GM12878 (cell line): ENCODE results near the gene IPP. TPM values are rescaled to one million over a fixed set of nuclear protein-coding genes. Genes with fewer than 3 reads are reported as not detected.

ENCODE experiments used
- ATAC-seq: fragments of 200-7000 bp; cut with Tn5 transposase; 3 replicates; pipeline ENCODE4 v1.9.1; 2020; ENCODE audit warnings: mild to moderate bottlenecking, moderate library complexity
- BruUV-seq: library from RNA; stranded (reverse); fragments of 400-500 nt; replicated peaks from 2 replicates; lab custom pipeline; 2021; lab: Mats Ljungman, UMichigan
- CTCF ChIA-PET: fragments of 300-600 bp; sonication (Branson Sonifier 250); formaldehyde crosslinking; extraction: SDS; loops from one replicate; lab custom pipeline; 2021; ENCODE audit warnings: inconsistent platforms; lab: Yijun Ruan, JAX
- POLR2A ChIA-PET: fragments of 350-600 bp; formaldehyde crosslinking; extraction: SDS; loops from one replicate; lab custom pipeline; 2021; ENCODE audit warnings: inconsistent platforms; lab: Charles Lee
- RAD21 ChIA-PET: fragments of 300-600 bp; sonication (Branson Sonifier 250); formaldehyde crosslinking; loops from one replicate; lab custom pipeline; 2023; ENCODE audit warnings: antibody characterized with exemption; ENCODE audit not compliant: unreplicated experiment; lab: Charles Lee
- SMC1A ChIA-PET: fragments of 300-600 bp; sonication (Branson Sonifier 250); formaldehyde crosslinking; loops from one replicate; lab custom pipeline; 2023; ENCODE audit not compliant: unreplicated experiment, uncharacterized antibody; lab: Charles Lee
- DNase-seq: peaks from one replicate; pipeline ENCODE4 v3.0.0-alpha.2; 2011; ENCODE audit warnings: low read depth, low spot score
- FAIRE-seq: peaks from 3 replicates; lab custom pipeline; 2011; peaks lifted over from hg19 to GRCh38; lab: Jason Lieb, UNC
- H2AFZ ChIP-seq: 2 replicates; pipeline ENCODE4 v1.6.0; 2011; ENCODE audit warnings: low read depth, low read length, control low read depth; ENCODE audit not compliant: control insufficient read depth
- H3K27ac ChIP-seq: 2 replicates; pipeline ENCODE4 v1.5.1; 2011; ENCODE audit warnings: control low read depth; ENCODE audit not compliant: control insufficient read depth, insufficient read depth
- H3K27me3 ChIP-seq, 2 experiments: replicated peaks in 1 of 2; 2 replicates each; pipeline versions ENCODE4 v1.6.0 to v1.6.1; 2011; ENCODE audit warnings: low read length in 1 of 2; ENCODE audit not compliant: control insufficient read depth in 2 of 2, insufficient read depth in 2 of 2
- H3K36me3 ChIP-seq, 2 experiments: 2 replicates each; pipeline ENCODE4 v1.5.1; 2011; ENCODE audit warnings: low read length in 1 of 2; ENCODE audit not compliant: control insufficient read depth in 2 of 2, insufficient read depth in 2 of 2
- H3K4me1 ChIP-seq: 2 replicates; pipeline ENCODE4 v1.6.1; 2011; ENCODE audit warnings: mild to moderate bottlenecking, low read length, moderate library complexity, mixed read lengths; ENCODE audit not compliant: control insufficient read depth, insufficient read depth
- H3K4me2 ChIP-seq: 2 replicates; pipeline ENCODE4 v1.6.0; 2011; ENCODE audit warnings: control low read depth; ENCODE audit not compliant: control insufficient read depth, insufficient read depth
- H3K4me3 ChIP-seq: fragments of 200-600 bp; sonication (generic); 2 replicates; pipeline ENCODE4 v1.5.1; 2016
- H3K79me2 ChIP-seq: 2 replicates; pipeline ENCODE4 v1.6.0; 2011; ENCODE audit warnings: low read length; ENCODE audit not compliant: control insufficient read depth, insufficient read depth
- H3K9ac ChIP-seq: 2 replicates; pipeline ENCODE4 v1.8.0; 2011; ENCODE audit warnings: low read length, control low read depth, mixed read lengths; ENCODE audit not compliant: control insufficient read depth, insufficient read depth
- H3K9me3 ChIP-seq: replicated peaks from 3 replicates; pipeline ENCODE4 v1.5.1; 2011; ENCODE audit warnings: mild to moderate bottlenecking, low read length; ENCODE audit not compliant: control insufficient read depth, insufficient read depth
- H4K20me1 ChIP-seq: 2 replicates; pipeline ENCODE4 v1.6.0; 2011; ENCODE audit not compliant: control insufficient read depth, insufficient read depth
- BHLHE40 ChIP-seq, 2 experiments: fragments of 450-650 bp in 1 of 2; IDR thresholded peaks; 2 replicates each; pipeline ENCODE4 v1.6.1; 2011 to 2017; ENCODE audit warnings: low read depth in 2 of 2, borderline replicate concordance in 1 of 2, improper control_type of control experiment in 1 of 2, low read length in 1 of 2, mild to moderate bottlenecking in 1 of 2
- CBX3 ChIP-seq: fragments of 200-600 bp; sonication (generic); IDR thresholded peaks from 2 replicates; pipeline ENCODE4 v1.6.1; 2016; ENCODE audit warnings: low read depth, borderline replicate concordance
- CHD1 ChIP-seq: IDR thresholded peaks from 2 replicates; pipeline ENCODE4 v1.6.1; 2012; ENCODE audit warnings: low read depth, low read length, improper control_type of control experiment
- CHD2 ChIP-seq: IDR thresholded peaks from 2 replicates; pipeline ENCODE4 v1.6.1; 2011; ENCODE audit warnings: low read depth, low read length, improper control_type of control experiment, borderline replicate concordance
- EED ChIP-seq: sonication (generic); IDR thresholded peaks from 2 replicates; pipeline ENCODE4 v1.6.1; 2016; ENCODE audit warnings: antibody characterized with exemption, low read depth
- EGR1 ChIP-seq, 2 experiments: IDR thresholded peaks; 1 replicate in 1 of 2; 2 replicates in 1 of 2; pipeline ENCODE4 v1.6.1; 2011 to 2012; ENCODE audit warnings: low read depth in 2 of 2, low read length in 2 of 2, borderline replicate concordance in 1 of 2, mild to moderate bottlenecking in 1 of 2, moderate library complexity in 1 of 2
- EZH2 ChIP-seq: IDR thresholded peaks from 2 replicates; pipeline ENCODE4 v1.6.1; 2012; ENCODE audit warnings: low read depth, mild to moderate bottlenecking, control low read depth, inconsistent platforms, low read length, borderline replicate concordance; ENCODE audit not compliant: control insufficient read depth
- LARP7 ChIP-seq: fragments of 450-650 bp; IDR thresholded peaks from 2 replicates; pipeline ENCODE4 v1.6.1; 2017; ENCODE audit warnings: mild to moderate bottlenecking
- MYC ChIP-seq: IDR thresholded peaks from 2 replicates; pipeline ENCODE4 v1.6.1; 2011; ENCODE audit warnings: mild to moderate bottlenecking, low read length, moderate library complexity, inconsistent platforms; ENCODE audit not compliant: insufficient read depth, insufficient replicate concordance, insufficient read length, severe bottlenecking
- SMARCA5 ChIP-seq: fragments of 450-650 bp; IDR thresholded peaks from 2 replicates; pipeline ENCODE4 v1.6.1; 2017; ENCODE audit warnings: mild to moderate bottlenecking
- WGBS: methylation state at CpG from one replicate; pipeline ENCODE4 v1.1.6; 2016; ENCODE audit warnings: low lambda C conversion rate; ENCODE audit not compliant: insufficient replicate concordance, insufficient coverage; ENCODE audit errors: missing lambda C conversion rate; 5-methylcytosine and 5-hydroxymethylcytosine counted together
- in situ Hi-C: fragments of 300-500 bp; cut with MboI; formaldehyde crosslinking; loops from 9 replicates; pipeline ENCODE4 v1.14.3; 2018; ENCODE audit warnings: mixed read lengths
- intact Hi-C: fragments of 100-400 bp; cut with micrococcal nuclease; formaldehyde crosslinking; loops from one replicate; pipeline ENCODE4 v1.14.2; 2022; ENCODE audit not compliant: unreplicated experiment
- polyA plus RNA-seq, 11 experiments: library from polyadenylated mRNA; depleted of rRNA in 4 of 11; unstranded in 6 of 11; stranded (reverse) in 5 of 11; fragments of >200 nt; fragmentation: Nextera tagmentation in 4 of 11; fragmentation: Illumina TruSeq in 1 of 11; extraction: Ambion mirVana in 4 of 11; extraction: Trizol in 1 of 11; gene quantifications; 1 replicate in 1 of 11; 2 replicates in 10 of 11; pipeline versions ENCODE4 v1.2.1 to v1.2.3, GENCODE V29; 2011 to 2016; ENCODE audit warnings: inconsistent platforms in 2 of 11, missing spikeins in 2 of 11, low read depth in 1 of 11
- total RNA-seq, 4 experiments: library from RNA; depleted of rRNA in 3 of 4; stranded (reverse); fragments of >200 nt in 3 of 4; fragmentation: Illumina TruSeq in 1 of 4; extraction: Trizol in 1 of 4; gene quantifications; 2 replicates each; pipeline versions ENCODE4 v1.2.1 to v1.2.3, GENCODE V29; 2013 to 2021
- TF ChIP-seq, protein P1 (sequence below): fragments of 450-650 bp; IDR thresholded peaks from 2 replicates; pipeline ENCODE4 v1.6.1; 2018; ENCODE audit warnings: mild to moderate bottlenecking, low read depth, moderate library complexity; ENCODE audit not compliant: partially characterized antibody
- TF ChIP-seq, protein P2 (sequence below): IDR thresholded peaks from 2 replicates; pipeline ENCODE4 v1.6.1; 2011; ENCODE audit warnings: borderline replicate concordance, low read depth, mild to moderate bottlenecking, moderate library complexity, low read length; ENCODE audit not compliant: insufficient read depth, poor library complexity, severe bottlenecking
- TF ChIP-seq, protein P3 (sequence below): fragments of 450-650 bp; IDR thresholded peaks from 2 replicates; pipeline ENCODE4 v1.6.1; 2016; ENCODE audit warnings: mild to moderate bottlenecking

The IPP gene
- total and polyA plus RNA-seq, 10 of the 15 experiments (the other 5 are each of a cell fraction or from before 2014, with no cell fraction given), result 4.7 to 15.0 (median 10.4) TPM

DNA sequence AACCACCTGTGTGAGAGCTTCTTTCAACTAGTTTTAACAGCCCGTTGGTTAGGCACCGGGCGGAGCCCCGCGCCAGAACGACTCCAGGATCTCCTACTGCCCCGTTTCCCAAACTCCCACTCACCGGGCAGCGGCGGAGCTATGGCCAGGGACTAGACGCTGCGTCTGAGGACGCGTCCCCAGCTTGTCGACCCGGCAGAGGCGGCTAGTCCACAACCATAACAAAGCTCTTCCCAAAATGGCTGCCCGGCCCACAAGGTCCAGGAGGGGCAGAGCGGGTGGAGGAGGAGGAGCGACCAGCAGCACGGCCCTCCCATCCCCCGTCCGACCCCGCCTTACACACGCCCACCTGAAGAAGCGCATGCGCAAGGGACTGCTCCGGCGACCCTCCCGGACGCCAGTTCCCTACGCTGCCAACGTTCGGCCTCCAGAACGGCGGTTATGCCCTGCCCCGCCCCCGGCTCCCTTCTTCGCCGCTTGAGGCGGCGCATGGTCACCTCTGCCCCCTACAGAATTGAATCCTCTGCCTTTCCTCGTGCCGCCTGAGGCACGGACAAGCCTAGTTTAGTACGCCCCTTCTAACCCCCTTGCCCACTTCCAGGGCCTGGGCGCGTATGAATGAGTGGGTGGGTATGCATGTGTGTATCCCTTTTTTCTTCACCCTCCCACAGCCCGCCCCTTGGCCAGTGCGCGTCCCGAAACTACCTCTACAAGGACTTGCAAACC is 64.0 kb downstream of the IPP start, which contains the start of gene GPBP1L1 (continued):
- TF ChIP-seq, protein P1, sequence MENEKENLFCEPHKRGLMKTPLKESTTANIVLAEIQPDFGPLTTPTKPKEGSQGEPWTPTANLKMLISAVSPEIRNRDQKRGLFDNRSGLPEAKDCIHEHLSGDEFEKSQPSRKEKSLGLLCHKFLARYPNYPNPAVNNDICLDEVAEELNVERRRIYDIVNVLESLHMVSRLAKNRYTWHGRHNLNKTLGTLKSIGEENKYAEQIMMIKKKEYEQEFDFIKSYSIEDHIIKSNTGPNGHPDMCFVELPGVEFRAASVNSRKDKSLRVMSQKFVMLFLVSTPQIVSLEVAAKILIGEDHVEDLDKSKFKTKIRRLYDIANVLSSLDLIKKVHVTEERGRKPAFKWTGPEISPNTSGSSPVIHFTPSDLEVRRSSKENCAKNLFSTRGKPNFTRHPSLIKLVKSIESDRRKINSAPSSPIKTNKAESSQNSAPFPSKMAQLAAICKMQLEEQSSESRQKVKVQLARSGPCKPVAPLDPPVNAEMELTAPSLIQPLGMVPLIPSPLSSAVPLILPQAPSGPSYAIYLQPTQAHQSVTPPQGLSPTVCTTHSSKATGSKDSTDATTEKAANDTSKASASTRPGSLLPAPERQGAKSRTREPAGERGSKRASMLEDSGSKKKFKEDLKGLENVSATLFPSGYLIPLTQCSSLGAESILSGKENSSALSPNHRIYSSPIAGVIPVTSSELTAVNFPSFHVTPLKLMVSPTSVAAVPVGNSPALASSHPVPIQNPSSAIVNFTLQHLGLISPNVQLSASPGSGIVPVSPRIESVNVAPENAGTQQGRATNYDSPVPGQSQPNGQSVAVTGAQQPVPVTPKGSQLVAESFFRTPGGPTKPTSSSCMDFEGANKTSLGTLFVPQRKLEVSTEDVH, result no peak
- TF ChIP-seq CHD2, result peak; percentile 54; the same call in 1 of the 2 replicates
- TF ChIP-seq SMARCA5, result peak; percentile 77
- TF ChIP-seq, protein P2, sequence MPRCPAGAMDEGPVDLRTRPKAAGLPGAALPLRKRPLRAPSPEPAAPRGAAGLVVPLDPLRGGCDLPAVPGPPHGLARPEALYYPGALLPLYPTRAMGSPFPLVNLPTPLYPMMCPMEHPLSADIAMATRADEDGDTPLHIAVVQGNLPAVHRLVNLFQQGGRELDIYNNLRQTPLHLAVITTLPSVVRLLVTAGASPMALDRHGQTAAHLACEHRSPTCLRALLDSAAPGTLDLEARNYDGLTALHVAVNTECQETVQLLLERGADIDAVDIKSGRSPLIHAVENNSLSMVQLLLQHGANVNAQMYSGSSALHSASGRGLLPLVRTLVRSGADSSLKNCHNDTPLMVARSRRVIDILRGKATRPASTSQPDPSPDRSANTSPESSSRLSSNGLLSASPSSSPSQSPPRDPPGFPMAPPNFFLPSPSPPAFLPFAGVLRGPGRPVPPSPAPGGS, result no peak

DNA sequence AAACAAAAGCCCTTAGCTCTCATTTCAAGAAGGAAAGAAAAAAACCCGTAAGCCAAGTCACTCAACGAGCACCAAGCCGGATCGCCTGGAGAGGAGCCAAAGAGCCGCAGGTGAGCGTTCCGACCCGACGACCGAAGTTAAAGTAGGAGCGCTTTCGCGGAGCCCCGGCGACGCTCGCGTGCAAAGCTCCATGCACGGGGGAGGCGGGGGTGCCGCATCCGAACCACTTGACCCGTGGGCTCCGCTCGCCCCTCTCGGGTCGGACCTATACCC is 64.5 kb downstream of the IPP start:
- Histone ChIP-seq H3K4me2 (no peak overlapping the region; the same call in 1 of the 2 replicates), H3K4me1 (peaks cover 3% of the 10 kb centered on the region; the same call in 1 of the 2 replicates), H3K36me3 (peaks cover 0 to 2% of the 10 kb centered on the region in 2 experiments; a peak in 1 of 4 replicates), H2AFZ (peak overlapping the region; percentile 78), H3K79me2 (peaks cover 91% of the 10 kb centered on the region), H3K27me3 (no peaks in the 10 kb centered on the region), H3K4me3 (peak overlapping the region; percentile 97), H3K27ac (peak overlapping the region; percentile 100), H3K9ac (peak overlapping the region; percentile 98), H4K20me1 (no peaks in the 10 kb centered on the region), H3K9me3 (no peaks in the 10 kb centered on the region)
- intact Hi-C loops (loop anchor here (2.0 to 10.0 kb wide), 8 partner anchors 103 to 659 kb away; partner anchors contain the start of genes CCDC163, MAST2, MMACHC and MUTYH), in situ Hi-C loops (no loop called here)
- ATAC-seq, result peak; percentile 10
- ChIA-PET POLR2A (interaction anchor here (0.6 to 2.4 kb wide), 15 partner anchors 9 to 642 kb away, joined by 3 to 18 read pairs (median 4); partner anchors contain the start of genes IPP, MAST2, MUTYH and TOE1), RAD21 (interaction anchor here (0.6 to 2.6 kb wide), 18 partner anchors 9 to 642 kb away, joined by 3 to 16 read pairs (median 3); partner anchors contain the start of gene NASP), SMC1A (interaction anchor here (0.9 to 1.8 kb wide), 11 partner anchors 8 to 493 kb away, joined by 3 to 10 read pairs (median 4); partner anchors contain the start of genes IPP and PRDX1), CTCF (interaction anchor here (0.7 to 1.7 kb wide), 11 partner anchors 13 to 561 kb away, joined by 3 to 7 read pairs (median 3); partner anchors contain the start of genes IPP and RAD54L)
- no peak for DNase-seq
- FAIRE-seq, result no peak
- no TSS peak for BruUV-seq
- WGBS, result 2% methylated on average over 27 of the region's 27 CpGs
- no peak for TF ChIP-seq EGR1 (IDR thresholded peaks at IDR 0.05; ENCODE audit: borderline replicate concordance in 1 of 2, low read depth in 2 of 2, low read length in 2 of 2)
- TF ChIP-seq, protein P3, sequence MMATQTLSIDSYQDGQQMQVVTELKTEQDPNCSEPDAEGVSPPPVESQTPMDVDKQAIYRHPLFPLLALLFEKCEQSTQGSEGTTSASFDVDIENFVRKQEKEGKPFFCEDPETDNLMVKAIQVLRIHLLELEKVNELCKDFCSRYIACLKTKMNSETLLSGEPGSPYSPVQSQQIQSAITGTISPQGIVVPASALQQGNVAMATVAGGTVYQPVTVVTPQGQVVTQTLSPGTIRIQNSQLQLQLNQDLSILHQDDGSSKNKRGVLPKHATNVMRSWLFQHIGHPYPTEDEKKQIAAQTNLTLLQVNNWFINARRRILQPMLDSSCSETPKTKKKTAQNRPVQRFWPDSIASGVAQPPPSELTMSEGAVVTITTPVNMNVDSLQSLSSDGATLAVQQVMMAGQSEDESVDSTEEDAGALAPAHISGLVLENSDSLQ, result peak; percentile 67; the same call in 1 of the 2 replicates
- TF ChIP-seq BHLHE40 (IDR thresholded peaks at IDR 0.05; ENCODE audit: borderline replicate concordance in 1 of 2, low read depth in 2 of 2, low read length in 1 of 2), result peak; percentile 34 to 70; a peak in 2 of 4 replicates
- 0 out of 2 replicates have a peak, but pooled peaks have one; percentile 31 for TF ChIP-seq LARP7
- TF ChIP-seq MYC, result no peak
- no peak for TF ChIP-seq EZH2
- TF ChIP-seq CHD1, result no peak
- TF ChIP-seq EED, result no peak
- TF ChIP-seq CBX3, result no peak
